Left ventricle myocardium inferior (tissue), 1 donor: ENCODE measurements around the gene SYK. TPM values are rescaled to one million over a fixed set of nuclear protein-coding genes. Genes with fewer than 3 reads are reported as not detected.

Experiments
- DNase-seq: peaks from one replicate; pipeline ENCODE4 v3.0.0-alpha.2; 2020
- H3K27ac ChIP-seq: fragments of 200-600 bp; replicated peaks from 2 replicates; pipeline ENCODE4 v1.8.0; 2021
- H3K27me3 ChIP-seq: fragments of 200-600 bp; 2 replicates; pipeline ENCODE4 v1.8.0; 2021; ENCODE audit warnings: low read depth
- H3K36me3 ChIP-seq: fragments of 200-600 bp; 2 replicates; pipeline ENCODE4 v1.8.0; 2021
- H3K4me1 ChIP-seq: fragments of 200-600 bp; 2 replicates; pipeline ENCODE4 v1.8.0; 2021
- H3K4me3 ChIP-seq: fragments of 200-600 bp; 2 replicates; pipeline ENCODE4 v1.8.0; 2021; ENCODE audit warnings: mild to moderate bottlenecking, moderate library complexity
- H3K9me3 ChIP-seq: fragments of 200-600 bp; replicated peaks from 2 replicates; pipeline ENCODE4 v1.8.0; 2021
- intact Hi-C: fragments of 100-400 bp; cut with micrococcal nuclease; formaldehyde crosslinking; loops from one replicate; pipeline ENCODE4 v1.11.0; 2022
- total RNA-seq: library from RNA; stranded (reverse); fragmentation: NEBNext Ultra II Directional; extraction: Animal tissue kit (Norgen Biotek cat#: 25700); gene quantifications from one replicate; pipeline ENCODE4 v1.2.1, GENCODE V29; 2021
- TF ChIP-seq, protein P1 (sequence below): fragments of 200-600 bp; IDR thresholded peaks from 2 replicates; pipeline ENCODE4 v1.8.0; 2021; ENCODE audit warnings: antibody characterized with exemption, mild to moderate bottlenecking, borderline replicate concordance
- donor health status: DM: no; HTN: yes; CAD: no; lungs with severe emphysema.

Gene SYK
- total RNA-seq, 1 donor from 2014 or later: 5.4 TPM

DNA sequence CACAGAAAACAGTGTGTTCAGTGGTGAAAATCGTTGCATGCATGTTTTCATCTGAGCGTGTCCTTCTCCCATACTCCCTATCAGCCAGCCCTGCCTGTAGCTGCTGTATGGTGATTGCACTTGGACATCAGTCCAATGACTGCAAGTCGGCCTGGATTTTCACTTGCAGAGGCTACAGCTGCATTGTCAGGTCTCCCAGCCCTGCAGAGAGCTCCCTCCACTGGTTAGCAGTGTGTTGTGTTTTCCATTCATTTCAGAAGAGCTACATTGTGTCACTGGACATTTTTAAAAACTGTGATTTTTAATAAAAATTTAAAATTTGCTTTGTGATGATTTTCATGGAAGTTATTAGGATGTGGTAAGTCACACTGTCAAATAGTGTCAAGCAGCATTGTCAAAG lies 96.6 kb downstream of the SYK start:
- TF ChIP-seq, protein P1, sequence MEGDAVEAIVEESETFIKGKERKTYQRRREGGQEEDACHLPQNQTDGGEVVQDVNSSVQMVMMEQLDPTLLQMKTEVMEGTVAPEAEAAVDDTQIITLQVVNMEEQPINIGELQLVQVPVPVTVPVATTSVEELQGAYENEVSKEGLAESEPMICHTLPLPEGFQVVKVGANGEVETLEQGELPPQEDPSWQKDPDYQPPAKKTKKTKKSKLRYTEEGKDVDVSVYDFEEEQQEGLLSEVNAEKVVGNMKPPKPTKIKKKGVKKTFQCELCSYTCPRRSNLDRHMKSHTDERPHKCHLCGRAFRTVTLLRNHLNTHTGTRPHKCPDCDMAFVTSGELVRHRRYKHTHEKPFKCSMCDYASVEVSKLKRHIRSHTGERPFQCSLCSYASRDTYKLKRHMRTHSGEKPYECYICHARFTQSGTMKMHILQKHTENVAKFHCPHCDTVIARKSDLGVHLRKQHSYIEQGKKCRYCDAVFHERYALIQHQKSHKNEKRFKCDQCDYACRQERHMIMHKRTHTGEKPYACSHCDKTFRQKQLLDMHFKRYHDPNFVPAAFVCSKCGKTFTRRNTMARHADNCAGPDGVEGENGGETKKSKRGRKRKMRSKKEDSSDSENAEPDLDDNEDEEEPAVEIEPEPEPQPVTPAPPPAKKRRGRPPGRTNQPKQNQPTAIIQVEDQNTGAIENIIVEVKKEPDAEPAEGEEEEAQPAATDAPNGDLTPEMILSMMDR: peak; percentile 43
- H3K27ac ChIP-seq: no peak overlapping the region
- no peak overlapping the region for H3K4me3 ChIP-seq
- DNase-seq: no peak
- H3K36me3 ChIP-seq: no peaks in the 10 kb centered on the region
- peaks cover 11% of the 10 kb centered on the region for H3K4me1 ChIP-seq
- intact Hi-C loops: no loop called here
- peaks cover 5% of the 10 kb centered on the region for H3K27me3 ChIP-seq
- H3K9me3 ChIP-seq: no peaks in the 10 kb centered on the region

DNA sequence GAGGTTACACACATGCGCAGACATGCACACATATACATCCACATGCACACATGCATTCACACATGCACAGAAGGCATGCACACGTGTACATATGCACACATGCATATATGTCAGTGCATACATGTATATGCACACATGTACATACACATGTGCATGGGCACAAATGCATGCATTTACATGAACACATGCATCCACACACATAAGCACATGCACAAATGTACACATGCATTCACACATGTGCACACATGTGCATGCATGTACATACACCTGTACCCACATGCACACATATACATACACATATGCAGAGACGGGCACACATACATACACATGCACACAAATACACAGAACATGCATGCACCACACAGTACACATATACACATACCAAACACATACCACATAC lies 97.7 kb downstream of the SYK start:
- no peak overlapping the region for H3K27ac ChIP-seq
- no peak for DNase-seq
- H3K36me3 ChIP-seq: no peaks in the 10 kb centered on the region
- TF ChIP-seq, protein P1: no peak
- H3K9me3 ChIP-seq: no peaks in the 10 kb centered on the region
- intact Hi-C loops: no loop called here
- H3K4me1 ChIP-seq: peaks cover 11% of the 10 kb centered on the region
- no peaks in the 10 kb centered on the region for H3K27me3 ChIP-seq
- no peak overlapping the region for H3K4me3 ChIP-seq

DNA sequence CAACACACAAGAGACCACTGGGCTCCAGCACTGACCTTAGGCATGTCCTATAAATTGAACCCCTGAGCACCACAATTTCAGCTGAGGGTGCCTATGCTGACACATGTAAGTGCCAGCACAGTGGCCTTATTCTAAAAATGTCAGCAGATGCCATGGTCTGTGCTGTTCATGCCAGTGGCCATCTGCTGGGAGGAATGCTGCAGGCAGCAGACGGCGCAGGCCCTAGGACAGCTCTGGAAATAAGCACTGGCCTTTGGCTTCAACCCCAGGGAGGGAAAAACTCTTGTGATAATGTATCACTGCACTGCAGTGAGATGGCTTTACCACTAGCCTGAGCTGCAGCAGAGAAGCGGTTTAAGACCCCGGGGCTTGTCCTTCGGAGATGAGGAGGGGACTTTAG lies 98.5 kb downstream of the SYK start:
- H3K9me3 ChIP-seq: no peaks in the 10 kb centered on the region
- H3K4me1 ChIP-seq: peaks cover 11% of the 10 kb centered on the region
- intact Hi-C loops: no loop called here
- H3K36me3 ChIP-seq: no peaks in the 10 kb centered on the region
- H3K27ac ChIP-seq: peak overlapping the region; percentile 47
- DNase-seq: peak; percentile 52
- TF ChIP-seq, protein P1: peak; percentile 73
- no peaks in the 10 kb centered on the region for H3K27me3 ChIP-seq
- no peak overlapping the region for H3K4me3 ChIP-seq

DNA sequence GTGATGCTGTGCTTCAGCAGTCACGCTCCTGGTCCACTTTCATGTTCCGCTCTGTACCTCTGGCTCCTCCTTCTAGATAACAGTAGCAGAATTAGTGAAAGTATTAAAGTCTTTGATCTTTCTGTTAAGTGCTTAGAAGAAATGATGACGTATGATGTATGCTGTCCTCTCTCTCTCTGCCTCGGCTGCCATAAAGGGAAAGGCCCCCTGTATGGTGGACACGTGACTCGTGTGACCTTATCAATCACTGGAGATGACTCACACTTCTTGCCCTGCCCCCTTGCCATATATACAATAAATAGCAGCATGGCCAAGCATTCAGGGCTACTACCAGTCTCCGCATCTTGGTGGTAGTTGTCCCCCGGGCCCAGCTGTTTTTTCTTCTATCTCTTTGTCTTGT lies 100.3 kb downstream of the SYK start:
- intact Hi-C loops: no loop called here
- no peak overlapping the region for H3K27ac ChIP-seq
- H3K9me3 ChIP-seq: no peaks in the 10 kb centered on the region
- H3K4me3 ChIP-seq: no peak overlapping the region
- H3K36me3 ChIP-seq: no peaks in the 10 kb centered on the region
- DNase-seq: no peak
- TF ChIP-seq, protein P1: no peak
- H3K4me1 ChIP-seq: peaks cover 11% of the 10 kb centered on the region
- no peaks in the 10 kb centered on the region for H3K27me3 ChIP-seq

DNA sequence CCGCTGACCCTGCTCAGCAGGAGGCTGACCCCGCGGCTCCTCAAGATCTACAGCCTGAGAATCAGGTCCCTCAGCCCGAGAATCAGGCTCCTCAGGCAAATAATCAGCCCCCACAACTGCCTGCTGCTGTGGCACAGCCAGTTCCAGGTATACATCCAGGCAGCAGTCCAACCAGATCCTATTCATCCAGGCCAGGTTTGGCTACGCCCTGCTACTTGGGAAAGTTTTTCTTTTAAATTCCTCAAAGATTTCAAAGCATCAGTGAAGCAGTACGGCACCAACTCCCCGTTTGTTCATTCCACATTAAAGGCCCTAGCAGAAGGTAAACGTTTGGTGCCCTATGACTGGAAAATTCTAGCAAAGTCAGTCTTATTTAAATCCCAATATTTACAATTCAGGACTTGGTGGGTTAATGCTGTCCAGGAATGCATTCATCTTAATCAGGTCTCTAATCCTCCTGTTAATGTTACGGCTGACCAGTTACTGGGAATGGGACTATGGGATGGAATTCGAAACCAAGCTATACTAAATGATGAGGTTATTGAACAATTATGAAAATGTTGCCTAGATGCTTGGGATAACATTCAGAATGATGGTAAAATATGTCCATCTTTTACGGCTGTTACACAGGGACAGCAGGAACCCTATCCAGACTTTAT lies 102.3 kb downstream of the SYK start:
- intact Hi-C loops: no loop called here
- Histone ChIP-seq H3K4me1 (peaks cover 11% of the 10 kb centered on the region), H3K9me3 (no peaks in the 10 kb centered on the region), H3K27me3 (no peaks in the 10 kb centered on the region), H3K4me3 (no peak overlapping the region), H3K27ac (no peak overlapping the region), H3K36me3 (no peaks in the 10 kb centered on the region)
- TF ChIP-seq, protein P1: no peak
- no peak for DNase-seq
